HepG2 (cell line): ENCODE measurements around the gene ZFHX3. TPM values are rescaled to one million over a fixed set of nuclear protein-coding genes. Genes with fewer than 3 reads are reported as not detected.

ENCODE experiments used
- ATAC-seq: fragments of 200-7000 bp; cut with Tn5 transposase; 3 replicates; pipeline ENCODE4 v1.9.1; 2020; ENCODE audit warnings: mild to moderate bottlenecking, moderate library complexity
- BruUV-seq: library from RNA; stranded (reverse); fragments of 400-500 nt; replicated peaks from 2 replicates; lab custom pipeline; 2021; lab: Mats Ljungman, UMichigan
- CTCF ChIA-PET: fragments of 300-600 bp; formaldehyde crosslinking; extraction: SDS; loops from one replicate; lab custom pipeline; 2021; ENCODE audit warnings: low total read pairs, inconsistent platforms, low intra/inter-chr PET ratio; lab: Yijun Ruan, JAX
- POLR2A ChIA-PET: fragments of 350-600 bp; sonication (Branson Sonifier 250); formaldehyde crosslinking; loops from one replicate; lab custom pipeline; 2020; ENCODE audit warnings: antibody characterized with exemption, inconsistent platforms; lab: Yijun Ruan, JAX
- DNase-seq: peaks from one replicate; pipeline ENCODE4 v3.0.0-alpha.2; 2015; ENCODE audit warnings: low spot score
- FAIRE-seq: peaks from 3 replicates; lab custom pipeline; 2011; peaks lifted over from hg19 to GRCh38; lab: Jason Lieb, UNC
- H2AFZ ChIP-seq: one replicate; pipeline ENCODE4 v1.6.1; 2011; ENCODE audit warnings: low read length, inconsistent platforms
- H3K27ac ChIP-seq: fragments of 300-600 bp; 3 replicates; pipeline ENCODE4 v1.8.0; 2011; ENCODE audit warnings: mixed run types, mild to moderate bottlenecking, mixed read lengths, low read length, inconsistent platforms; ENCODE audit not compliant: insufficient read depth; ENCODE audit errors: extremely low read length
- H3K27me3 ChIP-seq, 2 experiments: fragments of 200-600 bp in 1 of 2; 2 replicates in 1 of 2; 3 replicates in 1 of 2; pipeline versions ENCODE4 v1.6.0 to v1.8.0; 2011; ENCODE audit warnings: low read length in 2 of 2, mild to moderate bottlenecking in 2 of 2, moderate library complexity in 2 of 2, inconsistent platforms in 1 of 2; ENCODE audit not compliant: insufficient read depth in 2 of 2, control insufficient read depth in 1 of 2
- H3K36me3 ChIP-seq, 2 experiments: fragments of 200-600 bp in 1 of 2; replicated peaks in 1 of 2; 2 replicates in 1 of 2; 3 replicates in 1 of 2; pipeline versions ENCODE4 v1.5.1 to v1.8.0; 2011; ENCODE audit warnings: low read length in 2 of 2, inconsistent platforms in 1 of 2; ENCODE audit not compliant: insufficient read depth in 2 of 2, control insufficient read depth in 1 of 2
- H3K4me1 ChIP-seq: 2 replicates; pipeline ENCODE4 v1.5.1; 2012; ENCODE audit warnings: low read length, inconsistent platforms; ENCODE audit not compliant: insufficient read depth
- H3K4me2 ChIP-seq: 2 replicates; pipeline ENCODE4 v1.6.0; 2011; ENCODE audit warnings: low read depth, low read length, inconsistent platforms
- H3K4me3 ChIP-seq, 3 experiments: fragments of 200-600 bp in 1 of 3; sonication (generic), shearing (Covaris generic) in 1 of 3; replicated peaks in 1 of 3; 2 replicates each; pipeline ENCODE4 v1.5.1; 2011 to 2016; ENCODE audit warnings: low read length in 3 of 3, inconsistent platforms in 2 of 3, low read depth in 2 of 3, mild to moderate bottlenecking in 2 of 3, control low read depth in 1 of 3, mixed read lengths in 1 of 3; ENCODE audit not compliant: insufficient read depth in 1 of 3
- H3K79me2 ChIP-seq: one replicate; pipeline ENCODE4 v1.6.1; 2011; ENCODE audit warnings: low read length, inconsistent platforms; ENCODE audit not compliant: insufficient read depth
- H3K9ac ChIP-seq: 2 replicates; pipeline ENCODE4 v1.6.0; 2011; ENCODE audit warnings: mild to moderate bottlenecking, low read depth, low read length, inconsistent platforms; ENCODE audit not compliant: insufficient read depth
- H3K9me3 ChIP-seq: 2 replicates; pipeline ENCODE4 v1.5.1; 2012; ENCODE audit warnings: mild to moderate bottlenecking, low read length
- H4K20me1 ChIP-seq: 2 replicates; pipeline ENCODE4 v1.6.0; 2011; ENCODE audit warnings: inconsistent platforms, mild to moderate bottlenecking, low read length, moderate library complexity; ENCODE audit not compliant: insufficient read depth
- GLI4 ChIP-seq: sonication (generic); formaldehyde crosslinking; IDR thresholded peaks from 2 replicates; pipeline ENCODE4 v1.5.1; 2020; ENCODE audit warnings: missing genetic modification reagents, mild to moderate bottlenecking, moderate library complexity, borderline replicate concordance
- IRX3 ChIP-seq: sonication (generic); formaldehyde crosslinking; IDR thresholded peaks from 2 replicates; pipeline ENCODE4 v1.8.1; 2023; ENCODE audit warnings: mild to moderate bottlenecking, low read depth, missing genetic modification reagents, borderline replicate concordance
- SIX1 ChIP-seq: sonication (generic); formaldehyde crosslinking; IDR thresholded peaks from 2 replicates; pipeline ENCODE4 v1.4.0; 2020; ENCODE audit warnings: missing genetic modification reagents, borderline replicate concordance
- SOX5 ChIP-seq: IDR thresholded peaks from 2 replicates; pipeline ENCODE4 v1.6.1; 2016; ENCODE audit warnings: borderline replicate concordance
- TBX2 ChIP-seq: sonication (generic); formaldehyde crosslinking; IDR thresholded peaks from 2 replicates; pipeline ENCODE4 v1.5.0; 2020; ENCODE audit warnings: missing genetic modification reagents, mild to moderate bottlenecking, borderline replicate concordance
- ZBTB20 ChIP-seq: sonication (generic); formaldehyde crosslinking; IDR thresholded peaks from 2 replicates; pipeline ENCODE4 v1.8.1; 2023; ENCODE audit warnings: missing genetic modification reagents, low read depth, mild to moderate bottlenecking, borderline replicate concordance
- ZNF33A ChIP-seq: sonication (generic); formaldehyde crosslinking; IDR thresholded peaks from 2 replicates; pipeline ENCODE4 v1.5.1; 2020; ENCODE audit warnings: missing genetic modification reagents, mild to moderate bottlenecking, moderate library complexity, borderline replicate concordance
- ZNF577 ChIP-seq: sonication (generic); formaldehyde crosslinking; IDR thresholded peaks from 2 replicates; pipeline ENCODE4 v1.4.0; 2020; ENCODE audit warnings: mild to moderate bottlenecking, low read depth, missing genetic modification reagents, borderline replicate concordance
- ZNF878 ChIP-seq: sonication (generic); formaldehyde crosslinking; IDR thresholded peaks from 2 replicates; pipeline ENCODE4 v1.8.1; 2023; ENCODE audit warnings: mild to moderate bottlenecking, missing genetic modification reagents, moderate library complexity
- WGBS: methylation state at CpG from one replicate; pipeline ENCODE4 v1.1.6; 2017; ENCODE audit warnings: low lambda C conversion rate; 5-methylcytosine and 5-hydroxymethylcytosine counted together
- in situ Hi-C: cut with HindIII; loops from 2 replicates; pipeline ENCODE4 v1.10.0; 2017; ENCODE audit warnings: low pct_unique_long_range_greater_than_20kb; ENCODE audit not compliant: extremely low pct_ligation_motif_present
- intact Hi-C: fragments of 100-400 bp; cut with micrococcal nuclease; formaldehyde crosslinking; loops from one replicate; pipeline ENCODE4 v1.10.0; 2022; ENCODE audit not compliant: unreplicated experiment
- polyA plus RNA-seq, 8 experiments: library from polyadenylated mRNA; depleted of rRNA in 3 of 8; stranded (reverse) in 7 of 8; unstranded in 1 of 8; fragments of >200 nt; fragmentation: Illumina TruSeq in 4 of 8; extraction: Trizol in 4 of 8; gene quantifications; 2 replicates each; pipeline versions ENCODE4 v1.2.1 to v1.2.3, GENCODE V29; 2011 to 2016; ENCODE audit warnings: low read depth in 4 of 8, missing spikeins in 1 of 8, mixed read lengths in 1 of 8; ENCODE audit not compliant: insufficient read depth in 1 of 8
- total RNA-seq, 5 experiments: library from RNA; depleted of rRNA; stranded (reverse); fragments of >200 nt; fragmentation: Illumina TruSeq; extraction: Trizol; gene quantifications; 2 replicates each; pipeline ENCODE4 v1.2.3, GENCODE V29; 2016; ENCODE audit warnings: low read depth in 1 of 5
- TF ChIP-seq, protein P1 (sequence below): sonication (generic); formaldehyde crosslinking; IDR thresholded peaks from 2 replicates; pipeline ENCODE4 v1.5.0; 2020; ENCODE audit warnings: mild to moderate bottlenecking, missing genetic modification reagents, borderline replicate concordance
- TF ChIP-seq, protein P2 (sequence below): sonication (generic); formaldehyde crosslinking; IDR thresholded peaks from 2 replicates; pipeline ENCODE4 v1.9.0; 2022; ENCODE audit warnings: low read depth, missing genetic modification reagents
- TF ChIP-seq, protein P3 (sequence below): sonication (generic); formaldehyde crosslinking; IDR thresholded peaks from 2 replicates; pipeline ENCODE4 v1.4.0; 2020; ENCODE audit warnings: mild to moderate bottlenecking, missing genetic modification reagents
- TF ChIP-seq, protein P4 (sequence below): sonication (generic); formaldehyde crosslinking; IDR thresholded peaks from 2 replicates; pipeline ENCODE4 v1.4.0; 2020; ENCODE audit warnings: missing genetic modification reagents

ZFHX3 gene
- total and polyA plus RNA-seq, 2 of the 13 experiments (the other 11 are each of a cell fraction or from before 2014, with no cell fraction given): 5.0 to 6.0 TPM

DNA sequence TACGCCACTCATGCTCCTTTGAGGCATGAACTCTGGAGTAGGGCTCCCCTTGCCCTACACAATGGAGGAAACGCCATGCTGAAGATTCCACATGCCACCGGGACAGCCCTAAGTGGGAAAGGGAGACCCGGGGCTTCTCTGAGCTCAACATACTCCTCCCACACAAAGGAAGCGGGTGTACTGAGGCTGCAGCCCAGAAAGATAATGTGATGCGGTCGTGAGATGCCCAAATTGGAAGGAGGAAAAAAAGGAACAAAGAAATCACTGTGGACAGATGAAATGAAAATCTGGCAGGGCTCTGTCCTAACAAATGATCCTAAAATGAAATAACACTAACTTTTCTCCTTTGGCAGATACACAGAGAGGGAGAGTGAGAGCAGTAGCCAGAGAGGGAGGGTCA is 182.1 kb downstream of the ZFHX3 start (continued):
- TF ChIP-seq, protein P1, sequence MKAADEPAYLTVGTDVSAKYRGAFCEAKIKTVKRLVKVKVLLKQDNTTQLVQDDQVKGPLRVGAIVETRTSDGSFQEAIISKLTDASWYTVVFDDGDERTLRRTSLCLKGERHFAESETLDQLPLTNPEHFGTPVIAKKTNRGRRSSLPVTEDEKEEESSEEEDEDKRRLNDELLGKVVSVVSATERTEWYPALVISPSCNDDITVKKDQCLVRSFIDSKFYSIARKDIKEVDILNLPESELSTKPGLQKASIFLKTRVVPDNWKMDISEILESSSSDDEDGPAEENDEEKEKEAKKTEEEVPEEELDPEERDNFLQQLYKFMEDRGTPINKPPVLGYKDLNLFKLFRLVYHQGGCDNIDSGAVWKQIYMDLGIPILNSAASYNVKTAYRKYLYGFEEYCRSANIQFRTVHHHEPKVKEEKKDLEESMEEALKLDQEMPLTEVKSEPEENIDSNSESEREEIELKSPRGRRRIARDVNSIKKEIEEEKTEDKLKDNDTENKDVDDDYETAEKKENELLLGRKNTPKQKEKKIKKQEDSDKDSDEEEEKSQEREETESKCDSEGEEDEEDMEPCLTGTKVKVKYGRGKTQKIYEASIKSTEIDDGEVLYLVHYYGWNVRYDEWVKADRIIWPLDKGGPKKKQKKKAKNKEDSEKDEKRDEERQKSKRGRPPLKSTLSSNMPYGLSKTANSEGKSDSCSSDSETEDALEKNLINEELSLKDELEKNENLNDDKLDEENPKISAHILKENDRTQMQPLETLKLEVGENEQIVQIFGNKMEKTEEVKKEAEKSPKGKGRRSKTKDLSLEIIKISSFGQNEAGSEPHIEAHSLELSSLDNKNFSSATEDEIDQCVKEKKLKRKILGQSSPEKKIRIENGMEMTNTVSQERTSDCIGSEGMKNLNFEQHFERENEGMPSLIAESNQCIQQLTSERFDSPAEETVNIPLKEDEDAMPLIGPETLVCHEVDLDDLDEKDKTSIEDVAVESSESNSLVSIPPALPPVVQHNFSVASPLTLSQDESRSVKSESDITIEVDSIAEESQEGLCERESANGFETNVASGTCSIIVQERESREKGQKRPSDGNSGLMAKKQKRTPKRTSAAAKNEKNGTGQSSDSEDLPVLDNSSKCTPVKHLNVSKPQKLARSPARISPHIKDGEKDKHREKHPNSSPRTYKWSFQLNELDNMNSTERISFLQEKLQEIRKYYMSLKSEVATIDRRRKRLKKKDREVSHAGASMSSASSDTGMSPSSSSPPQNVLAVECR (CRISPR knock-in tag): no peak
- TF ChIP-seq GLI4 (CRISPR knock-in tag) (no peak), IRX3 (CRISPR knock-in tag) (no peak), ZNF33A (CRISPR knock-in tag) (no peak)

DNA sequence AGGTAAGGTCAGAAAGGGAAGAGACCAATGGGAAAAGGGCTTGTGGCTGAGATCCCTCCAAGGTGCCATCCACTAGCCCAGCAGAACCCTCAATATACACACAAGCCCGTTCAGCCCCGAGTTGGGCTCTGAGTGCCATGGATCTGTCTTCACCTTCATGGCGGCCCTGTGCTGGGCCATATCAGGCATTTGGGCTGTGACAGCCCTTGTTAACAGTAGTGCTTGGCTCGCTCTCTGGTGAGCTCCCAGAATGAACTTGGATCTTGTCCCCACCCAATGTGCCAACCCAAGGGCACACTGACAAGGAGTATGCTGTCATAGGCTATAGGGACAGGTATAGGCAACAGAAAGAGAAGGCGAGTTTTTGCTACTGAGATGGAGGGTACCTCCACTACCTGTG is 182.7 kb downstream of the ZFHX3 start:
- no peak for FAIRE-seq
- POLR2A ChIA-PET: no interaction called here
- Histone ChIP-seq H3K27ac (no peak overlapping the region), H3K9me3 (no peaks in the 10 kb centered on the region), H3K4me2 (no peak overlapping the region), H4K20me1 (no peaks in the 10 kb centered on the region; the same call in 1 of the 2 replicates), H3K4me1 (peaks cover 6% of the 10 kb centered on the region; the same call in 1 of the 2 replicates), H3K79me2 (peaks cover 4% of the 10 kb centered on the region), H3K36me3 (peaks cover 8 to 44% of the 10 kb centered on the region in 2 experiments), H3K4me3 (no peak overlapping the region), H3K9ac (no peak overlapping the region), H2AFZ (no peak overlapping the region), H3K27me3 (no peaks in the 10 kb centered on the region)
- WGBS: 96% methylated on average over 4 of the region's 5 CpGs
- CTCF ChIA-PET: no interaction called here
- in situ Hi-C loops (no loop called here), intact Hi-C loops (no loop called here)
- DNase-seq: no peak
- BruUV-seq: no TSS peak
- ATAC-seq: no peak
- TF ChIP-seq ZNF878 (no peak), SOX5 (CRISPR knock-in tag) (no peak), ZBTB20 (CRISPR knock-in tag) (no peak), SIX1 (CRISPR knock-in tag) (no peak), TBX2 (CRISPR knock-in tag) (no peak), ZNF577 (CRISPR knock-in tag) (no peak)
- TF ChIP-seq, protein P2, sequence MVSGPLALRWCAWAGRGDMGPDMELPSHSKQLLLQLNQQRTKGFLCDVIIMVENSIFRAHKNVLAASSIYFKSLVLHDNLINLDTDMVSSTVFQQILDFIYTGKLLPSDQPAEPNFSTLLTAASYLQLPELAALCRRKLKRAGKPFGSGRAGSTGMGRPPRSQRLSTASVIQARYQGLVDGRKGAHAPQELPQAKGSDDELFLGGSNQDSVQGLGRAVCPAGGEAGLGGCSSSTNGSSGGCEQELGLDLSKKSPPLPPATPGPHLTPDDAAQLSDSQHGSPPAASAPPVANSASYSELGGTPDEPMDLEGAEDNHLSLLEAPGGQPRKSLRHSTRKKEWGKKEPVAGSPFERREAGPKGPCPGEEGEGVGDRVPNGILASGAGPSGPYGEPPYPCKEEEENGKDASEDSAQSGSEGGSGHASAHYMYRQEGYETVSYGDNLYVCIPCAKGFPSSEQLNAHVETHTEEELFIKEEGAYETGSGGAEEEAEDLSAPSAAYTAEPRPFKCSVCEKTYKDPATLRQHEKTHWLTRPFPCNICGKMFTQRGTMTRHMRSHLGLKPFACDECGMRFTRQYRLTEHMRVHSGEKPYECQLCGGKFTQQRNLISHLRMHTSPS (CRISPR knock-in tag): no peak
- TF ChIP-seq, protein P3, sequence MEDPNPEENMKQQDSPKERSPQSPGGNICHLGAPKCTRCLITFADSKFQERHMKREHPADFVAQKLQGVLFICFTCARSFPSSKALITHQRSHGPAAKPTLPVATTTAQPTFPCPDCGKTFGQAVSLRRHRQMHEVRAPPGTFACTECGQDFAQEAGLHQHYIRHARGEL (CRISPR knock-in tag): no peak
- TF ChIP-seq, protein P4, sequence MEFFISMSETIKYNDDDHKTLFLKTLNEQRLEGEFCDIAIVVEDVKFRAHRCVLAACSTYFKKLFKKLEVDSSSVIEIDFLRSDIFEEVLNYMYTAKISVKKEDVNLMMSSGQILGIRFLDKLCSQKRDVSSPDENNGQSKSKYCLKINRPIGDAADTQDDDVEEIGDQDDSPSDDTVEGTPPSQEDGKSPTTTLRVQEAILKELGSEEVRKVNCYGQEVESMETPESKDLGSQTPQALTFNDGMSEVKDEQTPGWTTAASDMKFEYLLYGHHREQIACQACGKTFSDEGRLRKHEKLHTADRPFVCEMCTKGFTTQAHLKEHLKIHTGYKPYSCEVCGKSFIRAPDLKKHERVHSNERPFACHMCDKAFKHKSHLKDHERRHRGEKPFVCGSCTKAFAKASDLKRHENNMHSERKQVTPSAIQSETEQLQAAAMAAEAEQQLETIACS (CRISPR knock-in tag): no peak
